GM21360 (cell line): ENCODE data around the gene ANKHD1.
"Not testable (repeated sequence)": the region's sequence is repeated elsewhere in the genome, so short reads cannot be mapped to it uniquely, and the experiment has no call there.

Experiments used
- ATAC-seq: cut with Tn5 transposase; IDR thresholded peaks from one replicate; pipeline ENCODE4 v1.9.1; 2021; ENCODE audit warnings: mild to moderate bottlenecking, moderate library complexity; ENCODE audit not compliant: unreplicated experiment

Gene ANKHD1

GRCh38 chr5:140564196-140565023 is 162.8 kb downstream of the ANKHD1 start, which contains the start of the genes APBB3 and SLC35A4:
Gene APBB3 (minus strand): TSS chr5:140564598. CDS start chr5:140564245, 353 bp downstream.
Gene SLC35A4 (plus strand): TSS chr5:140564828. CDS start chr5:140567170, 2,342 bp downstream.
- peak; percentile 90 for ATAC-seq

DNA sequence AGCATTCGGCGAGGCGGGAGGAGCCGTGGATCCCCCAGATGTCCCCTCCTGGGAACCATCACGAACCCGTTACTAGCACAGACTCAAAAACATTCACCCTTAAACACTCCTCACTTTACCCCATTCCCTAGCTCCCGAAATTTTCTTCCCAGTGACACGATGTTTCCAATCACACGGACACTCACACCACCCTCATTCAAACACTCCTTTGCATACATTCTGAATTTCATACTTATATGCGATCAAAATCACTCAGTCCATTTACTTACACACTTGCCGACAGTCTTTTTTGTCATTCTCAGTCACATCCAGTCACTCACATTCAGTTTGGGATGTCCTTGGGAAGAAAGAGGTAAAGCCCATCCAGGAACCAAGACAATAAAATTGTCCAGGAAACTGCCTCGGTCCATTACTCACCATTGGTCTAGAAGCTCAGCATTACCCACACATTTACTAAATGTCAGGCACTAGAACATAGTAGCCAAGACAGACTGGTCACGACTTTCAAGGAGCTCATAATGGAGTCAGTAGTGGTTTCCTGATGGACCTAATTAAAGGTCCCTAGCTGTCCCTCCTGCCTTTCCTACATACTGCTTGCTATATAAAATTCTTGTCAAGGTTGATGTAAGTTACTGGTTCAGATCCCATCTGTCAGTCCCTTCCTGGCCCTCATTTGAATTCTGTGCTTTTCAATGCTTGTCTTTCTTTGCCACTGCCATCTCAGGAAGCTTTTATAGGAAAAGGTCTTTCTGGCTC is 163.6 kb downstream of the ANKHD1 start:
- ATAC-seq, result no peak

DNA sequence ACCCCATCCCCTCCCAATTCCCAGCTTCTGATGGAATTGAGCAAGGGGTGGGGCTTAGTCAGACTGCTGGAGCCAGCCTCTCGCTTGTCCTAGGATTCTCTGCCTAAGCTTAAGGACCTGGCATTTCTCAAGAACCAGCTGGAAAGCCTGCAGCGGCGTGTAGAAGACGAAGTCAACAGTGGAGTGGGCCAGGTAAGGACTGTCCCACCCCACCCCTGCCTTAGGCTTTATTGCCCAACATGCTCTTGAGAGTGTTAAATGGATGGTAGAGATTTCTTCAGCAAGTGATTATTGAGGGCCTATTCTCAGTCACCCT is 164.1 kb downstream of the ANKHD1 start:
- ATAC-seq, result no peak

DNA sequence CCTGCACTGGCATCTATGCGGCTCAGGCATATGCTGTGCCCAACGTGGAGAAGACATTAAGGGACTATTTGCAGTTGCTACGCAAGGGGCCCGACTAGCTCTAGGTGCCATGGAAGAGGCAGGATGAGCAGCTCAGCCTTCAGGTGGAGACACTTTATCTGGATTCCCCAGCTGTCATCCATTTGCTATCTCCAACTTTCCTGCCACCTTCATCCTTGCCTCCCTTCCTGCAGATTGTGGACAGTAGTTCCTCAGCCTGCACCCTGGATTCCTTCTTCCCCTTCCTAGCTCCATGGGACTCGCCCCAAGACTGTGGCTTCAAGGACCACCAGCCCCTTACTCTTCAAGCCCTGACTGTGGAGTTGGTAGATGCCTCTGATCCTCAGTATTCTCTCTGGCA is 165.0 kb downstream of the ANKHD1 start:
- no peak for ATAC-seq

DNA sequence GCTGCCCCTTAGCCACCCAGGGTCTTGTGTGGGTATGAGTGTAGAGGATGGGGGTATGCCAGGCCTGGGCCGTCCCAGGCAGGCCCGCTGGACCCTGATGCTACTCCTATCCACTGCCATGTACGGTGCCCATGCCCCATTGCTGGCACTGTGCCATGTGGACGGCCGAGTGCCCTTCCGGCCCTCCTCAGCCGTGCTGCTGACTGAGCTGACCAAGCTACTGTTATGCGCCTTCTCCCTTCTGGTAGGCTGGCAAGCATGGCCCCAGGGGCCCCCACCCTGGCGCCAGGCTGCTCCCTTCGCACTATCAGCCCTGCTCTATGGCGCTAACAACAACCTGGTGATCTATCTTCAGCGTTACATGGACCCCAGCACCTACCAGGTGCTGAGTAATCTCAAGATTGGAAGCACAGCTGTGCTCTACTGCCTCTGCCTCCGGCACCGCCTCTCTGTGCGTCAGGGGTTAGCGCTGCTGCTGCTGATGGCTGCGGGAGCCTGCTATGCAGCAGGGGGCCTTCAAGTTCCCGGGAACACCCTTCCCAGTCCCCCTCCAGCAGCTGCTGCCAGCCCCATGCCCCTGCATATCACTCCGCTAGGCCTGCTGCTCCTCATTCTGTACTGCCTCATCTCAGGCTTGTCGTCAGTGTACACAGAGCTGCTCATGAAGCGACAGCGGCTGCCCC is 165.6 kb downstream of the ANKHD1 start:
- no peak for ATAC-seq

- no peak for ATAC-seq
Observed at GRCh38 chr5:140567871-140568270, 166.2 kb downstream of the ANKHD1 start.

DNA sequence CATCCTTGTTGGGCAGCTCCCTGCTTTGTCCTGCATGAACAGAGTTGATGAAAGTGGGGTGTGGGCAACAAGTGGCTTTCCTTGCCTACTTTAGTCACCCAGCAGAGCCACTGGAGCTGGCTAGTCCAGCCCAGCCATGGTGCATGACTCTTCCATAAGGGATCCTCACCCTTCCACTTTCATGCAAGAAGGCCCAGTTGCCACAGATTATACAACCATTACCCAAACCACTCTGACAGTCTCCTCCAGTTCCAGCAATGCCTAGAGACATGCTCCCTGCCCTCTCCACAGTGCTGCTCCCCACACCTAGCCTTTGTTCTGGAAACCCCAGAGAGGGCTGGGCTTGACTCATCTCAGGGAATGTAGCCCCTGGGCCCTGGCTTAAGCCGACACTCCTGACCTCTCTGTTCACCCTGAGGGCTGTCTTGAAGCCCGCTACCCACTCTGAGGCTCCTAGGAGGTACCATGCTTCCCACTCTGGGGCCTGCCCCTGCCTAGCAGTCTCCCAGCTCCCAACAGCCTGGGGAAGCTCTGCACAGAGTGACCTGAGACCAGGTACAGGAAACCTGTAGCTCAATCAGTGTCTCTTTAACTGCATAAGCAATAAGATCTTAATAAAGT is 166.9 kb downstream of the ANKHD1 start:
- ATAC-seq, result no peak

GRCh38 chr5:140569197-140569596 is 167.6 kb downstream of the ANKHD1 start:
- no peak for ATAC-seq

GRCh38 chr5:140570058-140570457 is 168.4 kb downstream of the ANKHD1 start:
- ATAC-seq, result no peak

DNA sequence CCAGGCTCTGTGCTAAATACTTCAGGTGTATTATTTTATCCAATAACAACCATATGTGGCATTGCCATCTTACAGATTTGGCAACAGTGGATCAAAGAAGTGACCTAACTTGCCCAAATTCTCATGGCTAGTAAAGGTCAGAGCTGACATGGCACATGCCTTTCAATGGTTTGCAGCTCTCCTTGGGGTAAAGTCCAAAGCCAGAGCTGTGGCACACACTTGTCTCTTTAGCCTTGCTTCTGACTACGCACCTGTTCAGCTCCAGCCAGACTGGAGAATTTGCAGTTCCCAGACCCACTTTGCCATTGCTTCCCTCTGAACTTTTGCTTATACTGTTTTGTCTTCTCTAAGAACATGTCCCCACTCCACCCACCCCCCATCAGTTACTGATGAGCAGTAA is 168.9 kb downstream of the ANKHD1 start:
- ATAC-seq, result no peak

DNA sequence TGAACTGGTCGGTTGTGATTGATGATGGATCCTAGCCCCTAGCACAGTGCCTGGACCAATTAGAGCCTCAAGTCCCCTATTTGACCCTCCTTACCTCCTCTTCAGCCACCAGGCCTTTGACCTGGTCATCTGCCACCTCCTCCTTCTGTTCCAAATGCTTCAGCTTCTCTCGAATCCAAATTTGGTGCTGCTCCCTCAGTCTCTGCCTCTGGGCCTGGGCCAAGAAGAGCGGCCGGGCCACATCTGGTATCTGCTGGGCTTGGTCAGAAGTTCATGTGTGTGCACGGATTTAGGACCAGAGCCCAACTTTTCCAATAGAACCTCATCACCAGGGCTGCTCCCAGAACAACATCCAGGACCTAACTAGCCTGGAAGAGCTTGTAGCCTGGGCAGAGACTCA is 169.5 kb downstream of the ANKHD1 start:
- ATAC-seq, result no peak

- ATAC-seq, result no peak
Observed at GRCh38 chr5:140573683-140574082, 172.1 kb downstream of the ANKHD1 start.

DNA sequence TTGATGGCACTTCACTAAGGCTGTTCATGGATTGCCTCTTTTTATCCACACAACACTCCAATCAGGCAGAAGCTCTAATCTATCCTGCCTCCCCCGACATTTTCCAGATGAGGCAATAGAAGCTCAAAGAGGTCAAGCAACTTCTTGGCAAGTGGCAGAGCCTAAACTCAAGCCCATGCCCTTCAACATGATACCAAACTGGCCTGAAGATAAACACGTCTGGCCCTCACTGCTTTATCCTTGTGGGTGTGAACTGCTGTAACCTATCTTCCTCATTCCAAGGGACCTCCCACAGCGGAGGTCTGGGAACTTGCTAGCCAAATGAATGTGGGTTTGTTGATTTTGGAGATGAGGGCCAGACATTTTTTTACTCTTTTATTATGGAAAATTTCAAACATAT is 172.5 kb downstream of the ANKHD1 start:
- ATAC-seq, result no peak

DNA sequence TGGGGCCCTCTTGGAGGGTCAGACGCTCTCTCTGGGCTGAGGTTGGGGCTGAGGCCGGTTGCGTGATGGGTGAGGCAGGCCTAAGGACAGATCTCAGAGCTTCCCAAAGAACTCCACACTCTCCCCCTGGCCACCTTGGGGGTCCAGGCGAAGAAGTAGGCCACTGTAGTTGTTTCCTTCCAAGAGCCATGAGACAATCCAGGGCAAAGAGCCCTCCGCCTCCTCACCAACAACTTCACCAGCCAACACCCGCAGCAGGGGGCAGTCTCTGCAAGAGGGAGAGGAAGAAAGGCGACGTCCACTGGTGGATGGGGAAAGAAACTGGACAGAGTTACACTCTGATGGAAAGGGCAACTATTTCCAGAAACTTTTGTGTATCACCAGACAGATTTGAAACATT is 173.7 kb downstream of the ANKHD1 start:
- ATAC-seq, result no peak

DNA sequence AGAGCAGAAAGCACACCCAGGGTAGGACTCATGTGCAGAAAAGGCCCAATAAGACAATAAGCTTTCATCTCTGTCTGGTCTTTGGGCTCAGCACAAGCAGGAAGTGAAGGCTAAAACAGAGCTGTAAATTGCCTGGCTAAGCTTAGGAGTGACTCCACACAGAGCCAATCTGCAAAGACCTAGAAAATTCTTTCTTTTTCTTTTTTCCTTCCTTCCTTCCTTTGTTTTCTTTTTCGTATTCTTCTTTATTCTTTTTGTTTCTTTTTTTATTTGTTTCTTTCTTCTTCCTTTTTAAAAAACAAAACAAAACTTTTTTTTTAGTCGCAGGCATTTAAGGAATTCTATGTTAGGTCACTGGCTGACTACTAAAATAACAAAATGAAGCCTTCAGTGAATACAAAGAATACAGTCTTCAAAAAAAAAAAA is 175.2 kb downstream of the ANKHD1 start:
- ATAC-seq, result no peak

- ATAC-seq, result not testable (repeated sequence)
Observed at GRCh38 chr5:140579188-140579747, 177.6 kb downstream of the ANKHD1 start.

DNA sequence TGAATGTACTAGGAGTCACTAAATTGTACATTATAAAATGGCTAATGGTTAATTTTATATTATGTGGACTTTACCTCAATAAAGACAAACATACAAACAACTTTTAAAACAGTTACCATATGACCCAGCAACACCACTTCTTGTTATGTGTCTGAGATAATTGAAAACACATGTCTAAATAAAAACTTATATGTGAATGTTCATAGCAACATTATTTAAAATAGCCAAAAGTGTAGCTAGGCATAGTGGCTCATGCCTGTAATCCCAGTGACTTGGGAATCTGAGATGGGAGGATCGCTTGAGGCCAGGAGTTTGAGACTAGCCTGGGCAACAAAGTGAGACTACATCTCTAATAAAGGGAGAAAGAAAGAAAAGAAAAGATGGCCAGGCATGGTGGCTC is 185.9 kb downstream of the ANKHD1 start:
- ATAC-seq, result no peak

DNA sequence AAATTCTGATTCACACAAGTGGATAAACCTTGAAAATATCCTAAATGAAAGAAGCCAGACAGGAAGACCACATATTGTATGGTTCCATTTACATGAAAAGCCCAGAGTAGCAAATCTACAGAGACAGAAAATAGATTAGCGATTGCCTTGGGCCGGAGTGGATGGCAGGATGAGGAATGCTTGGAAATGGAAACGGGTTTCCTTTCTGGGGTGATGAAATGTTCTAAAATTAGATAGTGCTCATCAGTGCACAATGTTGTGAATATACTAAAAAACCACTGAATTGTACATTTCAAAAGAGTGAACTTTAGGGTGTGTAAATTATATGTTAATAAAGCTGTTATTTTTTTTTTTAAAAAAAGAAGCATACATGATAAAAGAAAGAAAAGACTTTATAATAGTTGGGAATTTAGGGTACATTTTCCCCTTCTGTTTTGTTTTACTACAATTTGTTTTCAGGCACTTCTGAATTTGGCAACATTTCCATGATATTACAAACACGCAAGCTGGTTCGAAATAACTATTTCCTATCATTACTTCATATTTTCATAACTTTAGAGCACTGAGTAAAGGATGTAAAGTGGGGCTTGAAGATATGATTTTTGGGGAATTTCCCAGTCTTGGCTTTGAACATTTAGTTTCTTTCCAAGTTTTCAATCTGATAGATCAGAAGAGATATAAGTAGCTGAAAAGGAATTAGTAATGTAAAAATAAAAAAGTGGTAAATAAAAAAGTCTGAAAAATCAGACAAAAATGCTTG is 186.9 kb downstream of the ANKHD1 start:
- ATAC-seq, result no peak
